ENCODE results near the gene HSDL1. TPM values are rescaled to one million over a fixed set of nuclear protein-coding genes. Genes with fewer than 3 reads are reported as not detected.
A peak's percentile ranks its signal among the peaks of the same experiment; 100 is the strongest.

HSDL1 gene
- total and polyA plus RNA-seq, 2 donors (not counting 1 experiment from before 2014, with no cell fraction given), result 12.4 to 30.8 TPM

- 97% methylated on average over 15 of the region's 16 CpGs for WGBS (ENCODE audit: insufficient coverage)
- Histone ChIP-seq H2AFZ (ENCODE audit: insufficient read depth, low read depth, low read length, poor library complexity, severe bottlenecking) (no peak overlapping the region), H4K20me1 (ENCODE audit: control insufficient read depth, insufficient read depth, low read length, poor library complexity, severe bottlenecking) (no peaks in the 10 kb centered on the region), H3K36me3 (replicated peaks in 1 of 2; ENCODE audit: control extremely low read depth in 1 of 2, control insufficient read depth in 1 of 2, extremely low read depth in 1 of 2, insufficient read depth in 2 of 2, low read length in 1 of 2) (no peaks in the 10 kb centered on the region), H3K27ac (ENCODE audit: low read length in 2 of 2) (no peak overlapping the region), H3K4me1 (ENCODE audit: control insufficient read depth in 2 of 2, insufficient read depth in 2 of 2, low read length in 2 of 2) (peaks cover 12 to 17% of the 10 kb centered on the region in 2 donors), H3K27me3 (replicated peaks in 1 of 4; ENCODE audit: control extremely low read depth in 1 of 4, control insufficient read depth in 3 of 4, insufficient read depth in 4 of 4, low read length in 3 of 4) (peaks cover 0 to 4% (median 0%) of the 10 kb centered on the region in 4 experiments), H3K9ac (ENCODE audit: low read length) (no peak overlapping the region), H3K9me3 (ENCODE audit: control extremely low read depth in 1 of 3, control insufficient read depth in 2 of 3, insufficient read depth in 1 of 3, low read length in 2 of 3) (no peaks in the 10 kb centered on the region), H3K4me2 (replicated peaks; ENCODE audit: low read depth, low read length, poor library complexity, severe bottlenecking) (no peak overlapping the region), H3K4me3 (ENCODE audit: control extremely low read depth in 1 of 5, extremely low read depth in 1 of 5, insufficient read depth in 1 of 5, low read depth in 2 of 5, low read length in 4 of 5) (no peak overlapping the region), H3K79me2 (ENCODE audit: control insufficient read depth, insufficient read depth, low read length) (peaks cover 8% of the 10 kb centered on the region)
- no peak for DNase-seq
- no peak for TF ChIP-seq EZH2 (IDR thresholded peaks at IDR 0.05; ENCODE audit: borderline replicate concordance, insufficient read depth, low read depth, low read length, poor library complexity, severe bottlenecking)
- TF ChIP-seq, protein P1, sequence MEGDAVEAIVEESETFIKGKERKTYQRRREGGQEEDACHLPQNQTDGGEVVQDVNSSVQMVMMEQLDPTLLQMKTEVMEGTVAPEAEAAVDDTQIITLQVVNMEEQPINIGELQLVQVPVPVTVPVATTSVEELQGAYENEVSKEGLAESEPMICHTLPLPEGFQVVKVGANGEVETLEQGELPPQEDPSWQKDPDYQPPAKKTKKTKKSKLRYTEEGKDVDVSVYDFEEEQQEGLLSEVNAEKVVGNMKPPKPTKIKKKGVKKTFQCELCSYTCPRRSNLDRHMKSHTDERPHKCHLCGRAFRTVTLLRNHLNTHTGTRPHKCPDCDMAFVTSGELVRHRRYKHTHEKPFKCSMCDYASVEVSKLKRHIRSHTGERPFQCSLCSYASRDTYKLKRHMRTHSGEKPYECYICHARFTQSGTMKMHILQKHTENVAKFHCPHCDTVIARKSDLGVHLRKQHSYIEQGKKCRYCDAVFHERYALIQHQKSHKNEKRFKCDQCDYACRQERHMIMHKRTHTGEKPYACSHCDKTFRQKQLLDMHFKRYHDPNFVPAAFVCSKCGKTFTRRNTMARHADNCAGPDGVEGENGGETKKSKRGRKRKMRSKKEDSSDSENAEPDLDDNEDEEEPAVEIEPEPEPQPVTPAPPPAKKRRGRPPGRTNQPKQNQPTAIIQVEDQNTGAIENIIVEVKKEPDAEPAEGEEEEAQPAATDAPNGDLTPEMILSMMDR (IDR thresholded peaks at IDR 0.05), result no peak
- Mint-ChIP-seq H3K9me3 (ENCODE audit: insufficient read depth) (no peaks in the 10 kb centered on the region), H3K4me1 (peaks cover 20% of the 10 kb centered on the region), H3K4me3 (no peak overlapping the region), H3K27me3 (no peaks in the 10 kb centered on the region), H3K27ac (no peak overlapping the region)
- no peak for ATAC-seq (ENCODE audit: low read depth)
- CTCF ChIA-PET, result no interaction called here
- POLR2A ChIA-PET, result interaction anchor here (0.5 kb wide), 1 partner anchor 104 kb away, joined by 5 read pairs; no protein-coding TSS in a partner anchor
- intact Hi-C loops (cut with micrococcal nuclease), result no loop called here
Measured at GRCh38 chr16:84191466-84191865, 46.5 kb upstream of the HSDL1 start.

DNA sequence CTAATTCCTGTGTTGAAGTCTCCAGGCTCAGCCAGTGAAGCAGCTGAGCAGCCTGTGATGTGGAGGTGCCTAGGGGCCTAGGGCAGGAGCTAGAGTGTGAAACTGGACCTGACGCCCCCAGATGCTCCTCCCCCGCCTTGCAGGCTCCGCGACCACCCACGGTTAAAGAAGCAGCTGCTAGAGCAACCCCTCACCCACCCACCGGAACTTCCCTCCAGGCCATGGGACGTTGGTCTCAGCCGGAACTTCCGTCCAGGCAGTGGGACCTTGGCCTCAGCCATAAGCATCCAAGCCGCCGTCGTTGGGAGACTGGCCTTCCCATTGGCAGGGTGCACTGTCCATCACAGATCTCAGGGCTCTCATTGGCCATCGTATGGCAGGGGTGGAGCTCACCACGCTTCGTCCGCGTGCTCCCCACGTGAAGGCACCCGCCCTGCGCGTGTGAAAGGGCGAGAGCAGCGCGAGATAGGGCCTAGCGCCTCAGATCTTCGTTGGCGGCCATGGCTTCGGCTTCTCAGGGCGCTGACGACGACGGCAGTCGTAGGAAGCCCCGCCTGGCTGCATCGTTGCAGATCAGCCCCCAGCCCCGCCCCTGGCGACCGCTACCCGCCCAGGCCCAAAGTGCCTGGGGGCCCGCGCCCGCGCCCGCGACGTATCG is 45.9 kb upstream of the HSDL1 start, which contains the start of gene ADAD2:
TSS of gene ADAD2 (plus strand) at position 427 of the 658 bp plus-strand sequence. CDS start at position 501, 74 bp downstream.
- intact Hi-C loops (cut with micrococcal nuclease), result no loop called here
- POLR2A ChIA-PET, result interaction anchor here (0.5 kb wide), 1 partner anchor 104 kb away, joined by 5 read pairs; no protein-coding TSS in a partner anchor
- peaks cover 14% of the 10 kb centered on the region for H3K79me2 ChIP-seq (ENCODE audit: control insufficient read depth, insufficient read depth, low read length)
- WGBS (ENCODE audit: insufficient coverage), result 94% methylated on average over 40 of the region's 47 CpGs
- ATAC-seq (ENCODE audit: low read depth) (no peak), DNase-seq (peak; percentile 7)
- TF ChIP-seq, protein P1 (IDR thresholded peaks at IDR 0.05), result no peak
- TF ChIP-seq EZH2 (IDR thresholded peaks at IDR 0.05; ENCODE audit: borderline replicate concordance, insufficient read depth, low read depth, low read length, poor library complexity, severe bottlenecking), result no peak
- CTCF ChIA-PET, result no interaction called here
- H3K9ac ChIP-seq (ENCODE audit: low read length), result no peak within 1 kb of the TSS
- H3K27ac ChIP-seq (ENCODE audit: low read length in 2 of 2), result no peak within 1 kb of the TSS
- H3K9me3 ChIP-seq (ENCODE audit: control extremely low read depth in 1 of 3, control insufficient read depth in 2 of 3, insufficient read depth in 1 of 3, low read length in 2 of 3), result no peaks in the 10 kb centered on the region
- H3K4me1 ChIP-seq (ENCODE audit: control insufficient read depth in 2 of 2, insufficient read depth in 2 of 2, low read length in 2 of 2), result peaks cover 17 to 22% of the 10 kb centered on the region in 2 donors
- H3K4me2 ChIP-seq (replicated peaks; ENCODE audit: low read depth, low read length, poor library complexity, severe bottlenecking), result no peak within 1 kb of the TSS
- no peaks in the 10 kb centered on the region for H3K36me3 ChIP-seq (replicated peaks in 1 of 2; ENCODE audit: control extremely low read depth in 1 of 2, control insufficient read depth in 1 of 2, extremely low read depth in 1 of 2, insufficient read depth in 2 of 2, low read length in 1 of 2)
- no peak within 1 kb of the TSS for H2AFZ ChIP-seq (ENCODE audit: insufficient read depth, low read depth, low read length, poor library complexity, severe bottlenecking)
- Mint-ChIP-seq H3K27ac (no peak within 1 kb of the TSS), H3K9me3 (ENCODE audit: insufficient read depth) (no peaks in the 10 kb centered on the region), H3K4me3 (no peak within 1 kb of the TSS), H3K4me1 (peaks cover 25% of the 10 kb centered on the region), H3K27me3 (no peaks in the 10 kb centered on the region)
- H3K27me3 ChIP-seq (replicated peaks in 1 of 4; ENCODE audit: control extremely low read depth in 1 of 4, control insufficient read depth in 3 of 4, insufficient read depth in 4 of 4, low read length in 3 of 4), result peaks cover 0 to 4% (median 0%) of the 10 kb centered on the region in 4 experiments
- H4K20me1 ChIP-seq (ENCODE audit: control insufficient read depth, insufficient read depth, low read length, poor library complexity, severe bottlenecking), result no peaks in the 10 kb centered on the region
- H3K4me3 ChIP-seq (ENCODE audit: control extremely low read depth in 1 of 5, extremely low read depth in 1 of 5, insufficient read depth in 1 of 5, low read depth in 2 of 5, low read length in 4 of 5), result no peak within 1 kb of the TSS

Measured in B cell (primary cell).